Liver (tissue), 9 donors: ENCODE data around the gene TTC28. TPM values are rescaled to one million over a fixed set of nuclear protein-coding genes. Genes with fewer than 3 reads are reported as not detected.

Experiments
- DNase-seq: peaks from one replicate; pipeline ENCODE4 v3.0.0-alpha.2; 2017; ENCODE audit warnings: low spot score
- H3K27ac ChIP-seq, 2 donors: one replicate each; pipeline ENCODE4 v1.7.0; 2013; ENCODE audit warnings: inconsistent platforms in 2 of 2, low read length in 2 of 2, control low read depth in 1 of 2, low read depth in 1 of 2, mild to moderate bottlenecking in 1 of 2
- H3K27me3 ChIP-seq, 4 donors: one replicate each; pipeline versions ENCODE4 v1.6.1 to v1.7.0; 2013; ENCODE audit warnings: low read length in 3 of 4, inconsistent platforms in 1 of 4, mild to moderate bottlenecking in 1 of 4, moderate library complexity in 1 of 4; ENCODE audit not compliant: control insufficient read depth in 4 of 4, insufficient read depth in 4 of 4
- H3K36me3 ChIP-seq, 4 donors: one replicate each; pipeline versions ENCODE4 v1.6.1 to v1.7.0; 2013; ENCODE audit warnings: low read length in 3 of 4, mild to moderate bottlenecking in 3 of 4, low read depth in 1 of 4, moderate library complexity in 1 of 4; ENCODE audit not compliant: control insufficient read depth in 4 of 4, insufficient read depth in 3 of 4
- H3K4me1 ChIP-seq, 4 donors: one replicate each; pipeline versions ENCODE4 v1.6.1 to v1.7.0; 2013; ENCODE audit warnings: low read length in 3 of 4, mild to moderate bottlenecking in 3 of 4, moderate library complexity in 1 of 4; ENCODE audit not compliant: control insufficient read depth in 4 of 4, insufficient read depth in 4 of 4
- H3K4me3 ChIP-seq, 3 donors: one replicate each; pipeline versions ENCODE4 v1.6.1 to v1.7.0; 2013; ENCODE audit warnings: low read length in 3 of 3, control low read depth in 1 of 3, low read depth in 1 of 3, mild to moderate bottlenecking in 1 of 3
- H3K9ac ChIP-seq, 2 donors: one replicate each; pipeline ENCODE4 v1.7.0; 2013; ENCODE audit warnings: low read length in 2 of 2, mild to moderate bottlenecking in 2 of 2, moderate library complexity in 2 of 2, control low read depth in 1 of 2, low read depth in 1 of 2
- H3K9me3 ChIP-seq, 4 donors: one replicate each; pipeline versions ENCODE4 v1.6.1 to v1.7.0; 2013; ENCODE audit warnings: low read length in 3 of 4; ENCODE audit not compliant: control insufficient read depth in 4 of 4
- ATF3 ChIP-seq: IDR thresholded peaks from 2 replicates; pipeline ENCODE4 v1.6.1; 2016; ENCODE audit warnings: antibody characterized with exemption
- FOXA1 ChIP-seq: IDR thresholded peaks from 2 replicates; pipeline ENCODE4 v1.6.1; 2016; ENCODE audit warnings: antibody characterized with exemption
- HNF4A ChIP-seq, 2 donors: conservative IDR thresholded peaks; 2 replicates each; pipeline ENCODE4 v1.6.1; 2016; ENCODE audit warnings: antibody characterized with exemption in 2 of 2, mild to moderate bottlenecking in 2 of 2
- HNF4G ChIP-seq: IDR thresholded peaks from 2 replicates; pipeline ENCODE4 v1.6.1; 2016; ENCODE audit warnings: antibody characterized with exemption
- JUND ChIP-seq, 2 donors: IDR thresholded peaks; 2 replicates each; pipeline ENCODE4 v1.6.1; 2016; ENCODE audit warnings: antibody characterized with exemption in 2 of 2
- NR2F2 ChIP-seq: IDR thresholded peaks from 2 replicates; pipeline ENCODE4 v1.6.1; 2016; ENCODE audit warnings: antibody characterized with exemption
- RAD21 ChIP-seq, 2 donors: IDR thresholded peaks; 2 replicates each; pipeline ENCODE4 v1.6.1; 2016; ENCODE audit warnings: antibody characterized with exemption in 2 of 2, mild to moderate bottlenecking in 2 of 2
- REST ChIP-seq: IDR thresholded peaks from 2 replicates; pipeline ENCODE4 v1.6.1; 2016; ENCODE audit warnings: antibody characterized with exemption, mild to moderate bottlenecking
- RXRA ChIP-seq, 2 donors: IDR thresholded peaks; 2 replicates each; pipeline ENCODE4 v1.6.1; 2017 to 2018; ENCODE audit warnings: antibody characterized with exemption in 2 of 2, mild to moderate bottlenecking in 1 of 2
- SP1 ChIP-seq: IDR thresholded peaks from 2 replicates; pipeline ENCODE4 v1.6.1; 2018; ENCODE audit warnings: antibody characterized with exemption, mild to moderate bottlenecking
- WGBS: extraction: QIAGEN DNeasy Blood & Tissue Kit; methylation state at CpG from one replicate; pipeline ENCODE4 v1.1.7; 2013; 5-methylcytosine and 5-hydroxymethylcytosine counted together
- polyA plus RNA-seq, 2 donors: library from polyadenylated mRNA; stranded (reverse) in 1 of 2; unstranded in 1 of 2; fragments of 200-250 nt in 1 of 2; fragments of >200 nt in 1 of 2; fragmentation: Nextera tagmentation in 1 of 2; extraction: Ambion mirVana in 1 of 2; gene quantifications; one replicate each; pipeline versions ENCODE4 v1.2.1 to v1.2.3, GENCODE V29; 2013 to 2015
- total RNA-seq, 2 donors: library from RNA; depleted of rRNA; stranded (reverse); fragments of >200 nt; gene quantifications; one replicate each; pipeline ENCODE4 v1.2.3, GENCODE V29; 2014
- TF ChIP-seq, protein P1 (sequence below): fragments of 150-350 bp; IDR thresholded peaks from 2 replicates; pipeline ENCODE4 v1.5.1; 2017; ENCODE audit warnings: improper control_type of control experiment, low read depth, low read length; ENCODE audit not compliant: missing input control
- donor health status: healthy.
- donor health status: healthy.
- donor health status: healthy.
- donor health status: healthy.
- donor health status: healthy.

Gene TTC28
- total and polyA plus RNA-seq, 4 donors: 4.2 to 19.4 (median 5.9) TPM

DNA sequence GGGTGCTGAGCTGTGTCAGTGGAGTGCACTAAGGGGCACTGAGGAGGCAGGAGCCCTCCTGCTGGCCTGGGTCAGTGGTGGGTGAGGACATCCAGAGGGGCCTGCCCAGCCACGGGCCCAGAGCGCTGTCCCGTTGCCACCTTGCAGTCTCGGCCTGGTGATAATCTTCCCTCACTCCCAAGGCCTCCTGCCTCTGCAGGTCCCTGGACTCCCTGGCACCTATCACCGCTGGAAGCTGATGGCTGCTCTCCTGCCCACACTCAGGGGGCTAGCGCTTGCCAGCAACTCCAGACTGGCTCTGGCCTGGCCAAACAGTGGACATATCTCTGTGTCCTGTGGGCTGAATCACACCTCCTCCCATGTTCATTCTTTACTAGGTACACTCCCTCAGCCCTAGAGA lies 674.1 kb downstream of the TTC28 start (continued):
- TF ChIP-seq, protein P1, sequence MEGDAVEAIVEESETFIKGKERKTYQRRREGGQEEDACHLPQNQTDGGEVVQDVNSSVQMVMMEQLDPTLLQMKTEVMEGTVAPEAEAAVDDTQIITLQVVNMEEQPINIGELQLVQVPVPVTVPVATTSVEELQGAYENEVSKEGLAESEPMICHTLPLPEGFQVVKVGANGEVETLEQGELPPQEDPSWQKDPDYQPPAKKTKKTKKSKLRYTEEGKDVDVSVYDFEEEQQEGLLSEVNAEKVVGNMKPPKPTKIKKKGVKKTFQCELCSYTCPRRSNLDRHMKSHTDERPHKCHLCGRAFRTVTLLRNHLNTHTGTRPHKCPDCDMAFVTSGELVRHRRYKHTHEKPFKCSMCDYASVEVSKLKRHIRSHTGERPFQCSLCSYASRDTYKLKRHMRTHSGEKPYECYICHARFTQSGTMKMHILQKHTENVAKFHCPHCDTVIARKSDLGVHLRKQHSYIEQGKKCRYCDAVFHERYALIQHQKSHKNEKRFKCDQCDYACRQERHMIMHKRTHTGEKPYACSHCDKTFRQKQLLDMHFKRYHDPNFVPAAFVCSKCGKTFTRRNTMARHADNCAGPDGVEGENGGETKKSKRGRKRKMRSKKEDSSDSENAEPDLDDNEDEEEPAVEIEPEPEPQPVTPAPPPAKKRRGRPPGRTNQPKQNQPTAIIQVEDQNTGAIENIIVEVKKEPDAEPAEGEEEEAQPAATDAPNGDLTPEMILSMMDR: no peak

DNA sequence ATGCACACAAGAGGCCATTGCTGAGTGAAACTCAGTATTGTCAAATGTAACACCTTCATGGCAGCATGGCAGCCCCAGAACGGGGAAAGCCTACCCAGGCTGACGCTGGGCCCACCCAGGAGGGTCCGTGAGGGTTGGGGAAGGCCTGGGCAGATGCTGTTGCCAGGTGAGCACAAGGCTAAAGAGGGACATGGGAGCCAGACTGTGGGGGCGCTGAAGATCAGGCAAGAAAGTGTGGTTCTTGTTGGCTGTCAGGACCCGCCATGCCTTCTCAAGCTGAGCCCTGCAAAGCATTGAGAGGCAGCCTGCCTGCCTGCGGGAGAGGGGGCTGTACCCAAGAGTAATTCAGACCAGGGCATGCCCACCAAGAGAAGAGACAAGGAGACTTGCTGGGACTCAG lies 675.6 kb downstream of the TTC28 start:
- no peak for TF ChIP-seq FOXA1
- no peak for TF ChIP-seq REST
- TF ChIP-seq NR2F2: no peak
- TF ChIP-seq, protein P1: no peak
- no peak for TF ChIP-seq SP1
- TF ChIP-seq RAD21 (IDR thresholded peaks at IDR 0.05): no peak
- no peak for TF ChIP-seq ATF3
- TF ChIP-seq RXRA (IDR thresholded peaks at IDR 0.05): no peak
- no peak for TF ChIP-seq JUND (IDR thresholded peaks at IDR 0.05)
- TF ChIP-seq HNF4A (conservative IDR thresholded peaks at IDR 0.05): no peak
- 93% methylated on average over 6 of the region's 6 CpGs for WGBS

GRCh38 chr22:28002863-28003565 lies 676.6 kb downstream of the TTC28 start:
- 66% methylated on average over 8 of the region's 8 CpGs for WGBS

More for the DNA sequence above, 675.6 kb downstream of the TTC28 start:
- peaks cover 0 to 14% (median 5%) of the 10 kb centered on the region in 4 donors for H3K4me1 ChIP-seq
- no peaks in the 10 kb centered on the region for H3K36me3 ChIP-seq
- H3K27ac ChIP-seq: no peak overlapping the region
- DNase-seq: no peak
- no peak overlapping the region for H3K4me3 ChIP-seq
- H3K9me3 ChIP-seq: no peaks in the 10 kb centered on the region
- H3K9ac ChIP-seq: no peak overlapping the region
- H3K27me3 ChIP-seq: no peaks in the 10 kb centered on the region

More at GRCh38 chr22:28002863-28003565, 676.6 kb downstream of the TTC28 start:
- no peak overlapping the region for H3K4me3 ChIP-seq
- peaks cover 0 to 14% (median 5%) of the 10 kb centered on the region in 4 donors for H3K4me1 ChIP-seq
- no peaks in the 10 kb centered on the region for H3K36me3 ChIP-seq
- H3K9me3 ChIP-seq: no peaks in the 10 kb centered on the region
- DNase-seq: no peak
- H3K27me3 ChIP-seq: no peaks in the 10 kb centered on the region
- H3K27ac ChIP-seq: peak overlapping the region in 1 of 2 donors; percentile 57
- TF ChIP-seq RXRA (IDR thresholded peaks at IDR 0.05) (peak in 1 of 2 donors; percentile 25), RAD21 (IDR thresholded peaks at IDR 0.05) (no peak), HNF4G (no peak), NR2F2 (no peak), HNF4A (conservative IDR thresholded peaks at IDR 0.05) (peak in 1 of 2 donors; percentile 25), SP1 (no peak)
- H3K9ac ChIP-seq: no peak overlapping the region
